Measurements from ENCODE around the gene DOCK1.

The DOCK1 gene

GRCh38 chr10:127221281-127221680 is 316.1 kb downstream of the DOCK1 start:
- H3K27ac ChIP-seq, result no peak overlapping the region
- TF ChIP-seq CTCF (IDR thresholded peaks at IDR 0.05), result no peak
- TF ChIP-seq ZFX (IDR thresholded peaks at IDR 0.05; ENCODE audit: borderline replicate concordance), result no peak

GRCh38 chr10:127227027-127227426 is 321.8 kb downstream of the DOCK1 start:
- peak overlapping the region; percentile 58 for H3K27ac ChIP-seq
- TF ChIP-seq ZFX (IDR thresholded peaks at IDR 0.05; ENCODE audit: borderline replicate concordance) (no peak), CTCF (IDR thresholded peaks at IDR 0.05) (no peak)

GRCh38 chr10:127227663-127228062 is 322.4 kb downstream of the DOCK1 start:
- H3K27ac ChIP-seq, result peak overlapping the region; percentile 58
- no peak for TF ChIP-seq ZFX (IDR thresholded peaks at IDR 0.05; ENCODE audit: borderline replicate concordance)
- TF ChIP-seq CTCF (IDR thresholded peaks at IDR 0.05), result no peak

GRCh38 chr10:127228195-127228787 is 323.1 kb downstream of the DOCK1 start:
- peak overlapping the region; percentile 58 for H3K27ac ChIP-seq
- TF ChIP-seq ZFX (IDR thresholded peaks at IDR 0.05; ENCODE audit: borderline replicate concordance), result no peak
- peak; percentile 27 for TF ChIP-seq CTCF (IDR thresholded peaks at IDR 0.05)

- TF ChIP-seq ZFX (IDR thresholded peaks at IDR 0.05; ENCODE audit: borderline replicate concordance) (no peak), CTCF (IDR thresholded peaks at IDR 0.05) (no peak)
- no peak overlapping the region for H3K27ac ChIP-seq
Measured at GRCh38 chr10:127234306-127234800, 329.1 kb downstream of the DOCK1 start.

DNA sequence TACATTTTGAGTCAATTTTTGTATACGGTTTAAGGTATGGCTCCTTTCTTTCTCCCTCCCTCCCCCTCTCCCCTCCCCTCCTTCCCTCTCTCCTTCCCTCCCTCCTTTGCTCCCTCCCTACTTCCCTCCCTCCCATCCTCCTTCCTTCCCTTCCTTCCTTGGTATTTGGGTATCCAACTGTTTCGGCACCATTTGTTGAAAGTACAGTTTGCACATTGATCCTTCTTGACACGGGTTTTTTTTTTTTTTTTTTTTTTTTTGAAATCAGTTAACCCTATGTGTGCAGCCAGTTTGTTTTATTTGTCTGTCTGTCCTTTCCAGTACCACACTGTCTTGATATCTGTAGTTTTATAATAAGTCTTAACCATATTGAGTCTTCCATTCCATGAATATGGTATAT is 331.0 kb downstream of the DOCK1 start:
- TF ChIP-seq CTCF (IDR thresholded peaks at IDR 0.05), result no peak
- TF ChIP-seq ZFX (IDR thresholded peaks at IDR 0.05; ENCODE audit: borderline replicate concordance), result no peak
- H3K27ac ChIP-seq, result no peak overlapping the region

GRCh38 chr10:127242914-127243313 is 337.7 kb downstream of the DOCK1 start:
- TF ChIP-seq CTCF (IDR thresholded peaks at IDR 0.05), result no peak
- TF ChIP-seq ZFX (IDR thresholded peaks at IDR 0.05; ENCODE audit: borderline replicate concordance), result no peak
- H3K27ac ChIP-seq, result no peak overlapping the region

Measured in 22Rv1 (cell line).